IMR-90 (cell line): ENCODE results near the gene PSG3.
"Not testable (repeated sequence)": the region's sequence is repeated elsewhere in the genome, so short reads cannot be mapped to it uniquely, and the experiment has no call there.

Source experiments
- BHLHE40 ChIP-seq: fragments of 150-350 bp; IDR thresholded peaks from 2 replicates; pipeline ENCODE4 v1.6.1; 2016; ENCODE audit warnings: mild to moderate bottlenecking, low read depth, low read length
- CEBPB ChIP-seq: IDR thresholded peaks from 2 replicates; pipeline ENCODE4 v1.6.1; 2012; ENCODE audit warnings: low read depth, low read length, improper control_type of control experiment
- CHD1 ChIP-seq: IDR thresholded peaks from 2 replicates; pipeline ENCODE4 v1.6.1; 2012; ENCODE audit warnings: low read depth, low read length, improper control_type of control experiment
- CTCF ChIP-seq: conservative IDR thresholded peaks from 2 replicates; pipeline ENCODE4 v1.5.1; 2012; ENCODE audit warnings: mild to moderate bottlenecking, low read depth, low read length, improper control_type of control experiment
- ELK1 ChIP-seq: fragments of 150-350 bp; IDR thresholded peaks from 2 replicates; pipeline ENCODE4 v1.6.1; 2016; ENCODE audit warnings: low read depth, mild to moderate bottlenecking, low read length, moderate library complexity, borderline replicate concordance
- FOS ChIP-seq: fragments of 150-350 bp; IDR thresholded peaks from 2 replicates; pipeline ENCODE4 v1.6.1; 2016; ENCODE audit warnings: low read depth, low read length
- MAFK ChIP-seq: IDR thresholded peaks from 2 replicates; pipeline ENCODE4 v1.6.1; 2012; ENCODE audit warnings: low read depth, low read length, improper control_type of control experiment
- NFE2L2 ChIP-seq: fragments of 150-350 bp; IDR thresholded peaks from 2 replicates; pipeline ENCODE4 v1.6.1; 2016; ENCODE audit warnings: low read depth, mild to moderate bottlenecking, low read length
- POLR2A ChIP-seq: IDR thresholded peaks from 2 replicates; pipeline ENCODE4 v1.6.1; 2012; ENCODE audit warnings: mild to moderate bottlenecking, low read depth, low read length
- RAD21 ChIP-seq: IDR thresholded peaks from 2 replicates; pipeline ENCODE4 v1.6.1; 2012; ENCODE audit warnings: low read length, improper control_type of control experiment
- RCOR1 ChIP-seq: IDR thresholded peaks from 2 replicates; pipeline ENCODE4 v1.6.1; 2012; ENCODE audit warnings: mild to moderate bottlenecking, low read length, improper control_type of control experiment; ENCODE audit not compliant: insufficient replicate concordance
- RFX5 ChIP-seq: IDR thresholded peaks from 2 replicates; pipeline ENCODE4 v1.8.0; 2012; ENCODE audit warnings: low read depth, mild to moderate bottlenecking, low read length, moderate library complexity
- SMC3 ChIP-seq: fragments of 150-350 bp; IDR thresholded peaks from 2 replicates; pipeline ENCODE4 v1.6.1; 2016; ENCODE audit warnings: low read depth, mild to moderate bottlenecking, antibody characterized with exemption, low read length, moderate library complexity
- USF2 ChIP-seq: fragments of 150-350 bp; IDR thresholded peaks from 2 replicates; pipeline ENCODE4 v1.6.1; 2017; ENCODE audit warnings: mild to moderate bottlenecking, antibody characterized with exemption, low read length, low read depth

- not testable (repeated sequence) for TF ChIP-seq CTCF, RFX5, SMC3, FOS, BHLHE40, POLR2A, ELK1, CEBPB, RAD21, CHD1, NFE2L2, USF2, RCOR1
- TF ChIP-seq MAFK = peak; percentile 87
These were observed 65.7 kb downstream of the PSG3 start for GRCh38 chr19:42674549-42674948.
